RKO (cell line): ENCODE results near the gene AVPR2.
A peak's percentile ranks its signal among the peaks of the same experiment; 100 is the strongest.

Source experiments
- DNase-seq: peaks from one replicate; pipeline ENCODE4 v3.0.0-alpha.2; 2016; ENCODE audit warnings: low spot score

AVPR2 gene

DNA sequence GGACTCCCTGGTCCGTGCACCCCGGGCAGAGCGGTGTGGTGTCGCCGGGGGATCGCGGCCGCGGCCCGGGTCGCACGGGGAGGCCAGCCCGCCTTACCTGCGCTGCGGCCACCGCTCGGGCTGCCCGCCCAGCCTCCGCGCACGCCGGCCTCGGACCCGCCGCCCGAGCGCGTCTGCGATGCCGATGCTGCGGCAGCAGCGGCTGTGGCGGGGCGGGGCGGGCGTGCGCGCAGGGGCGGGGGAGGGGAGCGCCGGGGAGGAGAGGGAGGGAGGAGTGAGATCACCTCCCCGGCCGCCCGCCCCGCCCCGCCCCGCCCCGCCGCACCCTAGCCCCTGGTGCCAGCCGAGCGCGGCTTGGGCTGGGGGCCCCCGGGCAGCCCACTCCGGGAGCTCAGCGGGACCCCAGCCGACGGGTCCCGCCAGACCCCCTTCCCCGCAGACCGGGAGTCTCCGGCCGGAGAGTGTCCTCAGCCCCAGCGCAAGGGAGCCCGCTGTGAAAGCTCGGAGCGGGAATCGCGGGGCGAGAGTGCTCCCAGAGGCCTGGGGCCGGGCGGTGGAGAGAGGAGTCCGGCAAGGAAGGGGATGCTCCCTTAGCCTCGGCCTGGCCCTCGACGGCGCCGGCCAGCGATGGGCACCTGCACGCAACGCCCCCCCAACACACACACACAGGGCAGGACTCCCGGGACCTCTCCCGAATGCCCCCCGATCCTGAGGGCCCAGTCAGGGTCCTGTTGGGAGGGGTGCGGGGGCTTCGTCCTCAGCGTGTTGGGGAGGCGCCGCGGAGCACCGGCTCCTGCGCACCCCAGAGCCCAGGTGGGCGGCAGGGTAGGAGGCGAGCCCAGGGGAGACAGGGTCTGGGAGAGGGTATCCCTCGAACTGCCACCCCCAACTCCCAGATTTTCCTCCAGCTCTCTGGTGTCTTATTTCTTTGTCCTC is 18.2 kb upstream of the AVPR2 start, which contains the start of gene L1CAM:
Gene L1CAM, minus strand, starts transcription at position 206 of the 936 bp plus-strand sequence. CDS start 10,337 bp downstream, outside the sequence.
- no peak for DNase-seq

DNA sequence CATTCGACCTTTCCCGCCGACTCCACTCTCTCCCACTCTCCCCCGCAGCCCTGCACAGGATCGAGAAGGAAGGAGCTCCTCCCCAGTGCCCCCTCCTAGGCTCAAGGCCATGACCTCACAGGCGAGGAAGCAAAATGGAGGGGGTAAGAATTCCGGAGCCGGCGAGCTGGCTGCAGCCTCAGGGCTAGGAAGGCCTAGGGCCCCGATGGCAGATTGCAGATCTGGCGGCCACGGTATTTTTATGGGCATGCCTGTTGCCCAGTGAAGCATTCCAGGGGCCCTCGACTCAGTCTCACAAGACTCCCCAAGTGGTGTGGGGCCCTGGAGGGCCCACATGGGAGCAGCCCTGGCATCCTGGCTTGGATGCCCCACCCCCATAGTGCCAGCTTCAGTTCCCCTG is 17.6 kb upstream of the AVPR2 start:
- no peak for DNase-seq

DNA sequence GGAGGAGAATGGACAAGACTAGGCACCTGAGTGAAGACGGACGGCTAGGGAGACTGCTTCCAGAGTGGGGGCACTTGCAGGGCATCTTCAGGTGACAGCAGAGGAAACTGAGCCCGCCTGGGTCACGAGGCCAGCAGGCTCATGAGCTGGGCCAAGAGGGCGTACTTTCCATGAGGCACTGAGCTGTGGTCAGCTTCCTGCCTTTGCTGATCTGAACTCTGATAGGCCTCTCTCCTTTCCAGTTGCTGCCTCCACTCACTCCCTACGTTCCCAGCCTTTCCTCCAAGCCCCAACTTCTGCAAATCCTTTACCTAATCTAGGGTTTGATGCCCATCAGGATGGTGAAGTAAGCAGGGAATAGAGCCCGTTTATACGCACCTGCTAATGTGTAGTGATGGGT is 17.1 kb upstream of the AVPR2 start:
- no peak for DNase-seq

DNA sequence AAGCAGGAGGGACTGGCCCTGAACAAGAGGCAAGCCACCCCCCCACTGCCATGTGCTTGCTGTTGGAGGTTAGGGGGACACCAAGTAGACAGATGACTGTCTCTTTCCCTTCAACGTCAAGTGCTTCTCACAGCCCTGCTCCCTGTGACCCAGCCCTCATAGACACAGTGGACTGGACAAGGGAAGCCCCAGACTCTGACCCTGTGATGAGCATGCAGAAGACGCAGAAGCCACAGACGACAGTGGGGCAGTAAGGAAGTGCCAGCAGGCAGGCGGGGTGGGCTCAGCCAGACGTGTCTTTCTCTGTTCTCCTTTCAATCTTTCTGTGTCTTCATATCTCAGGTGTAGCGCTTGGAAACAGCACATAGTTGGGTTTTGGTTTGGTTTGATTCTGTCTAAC is 16.1 kb upstream of the AVPR2 start:
- no peak for DNase-seq

DNA sequence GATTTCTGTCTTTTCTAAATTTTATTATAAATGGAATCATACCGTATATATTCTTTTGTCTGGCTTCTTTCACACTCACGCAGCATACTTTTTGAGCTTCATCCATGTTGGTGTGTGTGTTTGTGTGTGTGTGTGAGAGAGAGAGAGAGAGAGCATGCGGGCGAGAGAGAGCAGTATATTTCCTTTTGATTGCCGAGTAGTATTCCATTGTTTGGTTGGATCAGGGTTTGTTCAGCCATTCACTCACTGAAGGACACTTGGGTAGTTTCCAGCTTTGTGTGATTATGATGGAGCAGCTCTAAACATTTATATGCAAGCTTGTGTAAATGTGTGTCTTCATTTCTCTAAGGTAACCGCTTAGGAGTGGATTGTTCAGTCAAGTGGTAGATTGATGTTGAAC is 15.3 kb upstream of the AVPR2 start:
- no peak for DNase-seq

DNA sequence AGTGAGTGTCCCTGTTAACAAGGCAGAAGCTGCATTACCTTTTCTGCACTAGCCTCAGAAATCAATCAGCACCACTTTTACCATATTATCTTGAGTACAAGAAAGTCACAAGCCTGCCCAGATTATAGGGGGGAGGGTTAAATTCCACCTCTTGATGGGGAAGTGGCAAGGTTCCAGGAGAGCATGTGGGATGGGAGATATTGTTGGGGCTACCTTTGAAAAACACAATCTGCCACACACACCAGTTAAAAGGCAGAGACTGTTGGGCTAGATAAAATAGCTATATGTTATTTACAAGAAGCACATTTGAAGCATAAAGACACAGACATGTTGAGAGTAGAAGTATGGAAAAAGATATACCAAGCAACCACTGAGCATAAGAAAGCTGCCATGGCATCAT is 6.6 kb upstream of the AVPR2 start:
- no peak for DNase-seq

DNA sequence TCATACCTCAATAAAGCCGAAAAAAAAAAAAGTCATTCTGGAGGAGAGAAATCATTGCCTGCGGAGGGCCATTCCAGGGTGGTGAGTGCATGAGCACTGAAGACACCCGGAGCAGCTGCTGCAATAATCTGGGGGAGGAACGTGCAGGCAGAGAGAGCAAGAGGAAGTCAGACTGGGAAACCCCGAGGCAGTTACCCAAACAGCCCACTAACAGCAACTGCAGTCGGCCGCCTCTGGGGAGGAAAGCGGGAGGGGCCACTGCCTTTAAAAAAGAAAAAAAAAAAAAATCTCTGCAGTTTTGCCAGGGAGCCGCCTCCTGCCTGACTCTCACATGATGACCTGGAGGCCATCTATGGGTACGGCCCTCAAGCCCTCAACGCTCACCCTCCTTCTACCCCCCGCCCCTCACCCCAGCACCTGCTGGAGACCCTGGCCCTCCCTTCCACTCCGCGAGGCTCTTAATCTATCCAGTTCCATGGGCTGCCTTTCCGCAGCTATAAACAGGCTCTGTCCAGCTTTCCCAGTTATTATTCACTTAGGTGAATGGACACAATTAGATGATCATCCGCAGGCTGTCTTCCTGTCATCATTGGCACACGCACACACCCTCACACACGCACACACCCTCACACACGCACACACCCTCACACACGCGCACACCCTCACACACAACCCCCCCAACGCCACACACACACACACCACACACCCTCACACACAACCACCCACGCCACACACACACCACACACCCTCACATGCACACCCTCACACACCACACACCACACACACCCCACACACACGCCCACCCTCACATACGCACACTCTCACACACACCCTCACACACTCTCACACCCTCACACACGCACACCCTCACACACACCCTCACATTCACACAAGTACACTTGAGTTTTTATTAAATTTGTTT is 3.4 kb upstream of the AVPR2 start:
- DNase-seq: peak; percentile 40

DNA sequence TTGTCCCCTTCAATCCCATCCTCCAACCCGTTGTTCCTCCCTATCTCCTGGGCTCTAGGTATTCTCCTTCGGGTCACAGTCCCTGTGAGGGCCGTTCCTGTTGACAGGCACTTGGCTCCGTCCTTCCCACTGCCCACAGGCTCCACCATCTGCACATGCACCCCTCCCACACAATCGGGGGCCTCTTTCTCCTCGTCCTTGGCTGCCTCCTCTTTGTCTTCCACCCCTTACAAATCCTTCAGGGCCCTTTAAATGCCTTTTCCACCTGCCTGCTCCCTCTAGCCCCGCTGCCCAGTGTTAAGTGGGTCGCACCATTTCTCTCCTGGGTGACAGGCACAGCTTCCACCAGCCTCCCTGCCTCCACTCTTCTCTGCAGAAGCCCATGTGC is 2.7 kb upstream of the AVPR2 start:
- no peak for DNase-seq

DNA sequence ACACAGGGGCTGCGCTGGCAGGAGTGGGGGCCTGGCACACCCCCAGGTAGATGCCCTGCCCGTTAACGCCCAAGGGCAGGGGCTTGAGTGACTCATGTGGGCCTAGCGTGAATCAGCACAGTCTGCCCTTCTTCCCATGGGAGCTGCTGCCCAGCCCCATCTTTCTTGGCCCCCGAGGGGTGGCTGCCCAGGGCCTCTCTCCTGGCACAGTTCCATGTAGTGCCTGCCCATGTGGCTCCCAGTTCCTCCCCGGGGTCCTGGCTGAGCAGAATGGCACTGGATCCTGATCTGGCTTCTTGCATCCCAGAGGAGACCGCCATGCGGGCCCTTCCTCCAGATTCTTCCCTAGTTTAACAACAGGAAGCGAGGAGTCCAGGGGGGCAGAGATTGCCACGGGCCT is 2.1 kb upstream of the AVPR2 start:
- no peak for DNase-seq

DNA sequence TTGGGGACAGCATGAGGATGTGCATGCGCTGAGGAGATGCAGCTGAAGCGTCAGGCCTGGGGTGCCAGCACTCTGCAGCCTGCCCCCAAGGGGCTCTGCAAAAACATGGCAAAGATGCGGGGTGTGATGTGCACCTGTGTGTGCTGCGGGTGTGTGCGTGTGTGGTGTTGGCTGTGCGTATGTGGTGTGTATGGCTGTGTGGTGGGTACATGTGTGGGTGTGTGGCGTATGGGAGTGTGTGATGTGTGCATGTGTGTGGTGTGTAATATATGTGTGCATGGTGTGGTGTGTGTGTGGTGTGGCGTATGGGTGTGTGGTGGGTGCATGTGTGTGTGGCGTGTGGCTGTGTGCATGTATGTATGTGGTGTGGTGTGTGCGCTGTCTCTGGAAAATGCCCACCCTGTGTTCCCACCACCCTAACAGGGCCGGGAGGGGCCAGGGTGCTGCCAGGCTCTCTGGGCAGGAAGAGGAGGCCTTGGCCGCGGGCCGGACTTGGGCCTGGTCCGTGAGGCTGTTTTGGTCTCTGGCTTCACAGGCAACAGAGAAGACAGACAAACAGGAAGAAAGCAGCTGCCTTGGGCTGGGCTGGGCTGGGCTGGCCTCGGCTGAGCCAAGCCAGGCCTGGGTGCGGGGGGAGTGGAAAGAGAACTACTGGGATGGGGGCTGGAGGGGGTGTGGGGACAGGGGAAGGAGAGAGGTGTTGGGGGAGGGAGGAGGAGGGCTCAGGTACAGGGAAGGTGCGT is 1.1 kb upstream of the AVPR2 start:
- DNase-seq: no peak

DNA sequence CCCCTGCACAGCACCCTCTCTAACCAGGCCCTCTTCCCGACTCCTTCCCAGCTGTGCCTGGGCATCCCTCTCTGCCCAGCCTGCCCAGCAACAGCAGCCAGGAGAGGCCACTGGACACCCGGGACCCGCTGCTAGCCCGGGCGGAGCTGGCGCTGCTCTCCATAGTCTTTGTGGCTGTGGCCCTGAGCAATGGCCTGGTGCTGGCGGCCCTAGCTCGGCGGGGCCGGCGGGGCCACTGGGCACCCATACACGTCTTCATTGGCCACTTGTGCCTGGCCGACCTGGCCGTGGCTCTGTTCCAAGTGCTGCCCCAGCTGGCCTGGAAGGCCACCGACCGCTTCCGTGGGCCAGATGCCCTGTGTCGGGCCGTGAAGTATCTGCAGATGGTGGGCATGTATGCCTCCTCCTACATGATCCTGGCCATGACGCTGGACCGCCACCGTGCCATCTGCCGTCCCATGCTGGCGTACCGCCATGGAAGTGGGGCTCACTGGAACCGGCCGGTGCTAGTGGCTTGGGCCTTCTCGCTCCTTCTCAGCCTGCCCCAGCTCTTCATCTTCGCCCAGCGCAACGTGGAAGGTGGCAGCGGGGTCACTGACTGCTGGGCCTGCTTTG is 1.1 kb downstream of the AVPR2 start:
- no peak for DNase-seq

DNA sequence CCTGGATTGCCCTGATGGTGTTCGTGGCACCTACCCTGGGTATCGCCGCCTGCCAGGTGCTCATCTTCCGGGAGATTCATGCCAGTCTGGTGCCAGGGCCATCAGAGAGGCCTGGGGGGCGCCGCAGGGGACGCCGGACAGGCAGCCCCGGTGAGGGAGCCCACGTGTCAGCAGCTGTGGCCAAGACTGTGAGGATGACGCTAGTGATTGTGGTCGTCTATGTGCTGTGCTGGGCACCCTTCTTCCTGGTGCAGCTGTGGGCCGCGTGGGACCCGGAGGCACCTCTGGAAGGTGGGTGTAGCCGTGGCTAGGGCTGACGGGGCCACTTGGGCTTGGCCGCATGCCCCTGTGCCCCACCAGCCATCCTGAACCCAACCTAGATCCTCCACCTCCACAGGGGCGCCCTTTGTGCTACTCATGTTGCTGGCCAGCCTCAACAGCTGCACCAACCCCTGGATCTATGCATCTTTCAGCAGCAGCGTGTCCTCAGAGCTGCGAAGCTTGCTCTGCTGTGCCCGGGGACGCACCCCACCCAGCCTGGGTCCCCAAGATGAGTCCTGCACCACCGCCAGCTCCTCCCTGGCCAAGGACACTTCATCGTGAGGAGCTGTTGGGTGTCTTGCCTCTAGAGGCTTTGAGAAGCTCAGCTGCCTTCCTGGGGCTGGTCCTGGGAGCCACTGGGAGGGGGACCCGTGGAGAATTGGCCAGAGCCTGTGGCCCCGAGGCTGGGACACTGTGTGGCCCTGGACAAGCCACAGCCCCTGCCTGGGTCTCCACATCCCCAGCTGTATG is 1.8 kb downstream of the AVPR2 start:
- no peak for DNase-seq

DNA sequence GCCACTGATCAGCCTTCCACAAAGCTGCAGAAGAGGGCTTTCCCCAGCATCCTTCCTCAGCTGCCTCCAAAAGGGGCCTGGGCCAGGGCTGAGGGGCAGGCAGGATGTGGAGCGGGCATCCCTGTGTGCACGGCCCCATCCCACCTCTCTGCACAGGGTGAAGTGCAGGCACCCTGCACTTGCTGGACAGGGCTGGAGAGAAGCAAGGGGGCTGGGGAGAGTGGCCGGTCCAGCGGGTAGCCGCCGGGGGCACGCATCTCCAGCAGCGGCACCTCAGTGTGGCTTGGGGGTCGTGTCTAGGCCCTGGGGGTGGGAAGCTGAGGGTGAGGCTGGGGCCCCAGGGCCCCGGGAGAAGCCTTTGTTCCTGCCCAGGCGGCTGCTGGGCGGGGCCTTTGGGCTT is 3.0 kb downstream of the AVPR2 start:
- DNase-seq: no peak

DNA sequence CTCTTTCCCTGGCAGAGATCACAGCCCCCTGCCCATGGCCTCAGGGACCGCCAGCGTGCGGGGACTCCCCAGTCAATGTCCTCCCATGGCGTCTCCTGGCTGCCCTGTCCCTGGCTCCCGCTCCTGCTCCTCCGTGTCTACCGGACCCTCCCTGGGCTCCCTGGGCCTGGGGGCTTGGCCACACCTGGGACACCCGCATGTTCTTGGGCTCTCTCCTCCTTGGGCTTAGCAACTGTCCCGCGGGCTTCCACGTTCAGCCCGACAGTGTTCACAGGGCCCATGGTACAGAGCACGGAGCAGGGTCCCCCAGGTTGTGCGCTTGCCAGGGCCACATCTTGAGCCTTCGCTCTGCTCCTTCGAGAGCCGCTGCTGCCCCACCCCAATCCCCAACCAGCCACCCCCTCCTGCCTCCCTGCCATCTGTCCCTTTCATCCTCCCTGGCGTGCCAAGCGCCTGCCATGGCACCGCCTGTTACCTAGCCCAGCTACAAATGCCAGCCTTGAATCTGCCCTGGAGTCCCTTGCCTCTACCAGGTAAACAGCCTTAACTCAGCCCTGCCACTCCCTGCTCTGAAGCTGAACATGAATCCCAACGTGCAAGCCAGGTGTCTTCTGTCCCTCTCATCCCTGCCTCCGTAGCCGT is 3.9 kb downstream of the AVPR2 start:
- DNase-seq: no peak

DNA sequence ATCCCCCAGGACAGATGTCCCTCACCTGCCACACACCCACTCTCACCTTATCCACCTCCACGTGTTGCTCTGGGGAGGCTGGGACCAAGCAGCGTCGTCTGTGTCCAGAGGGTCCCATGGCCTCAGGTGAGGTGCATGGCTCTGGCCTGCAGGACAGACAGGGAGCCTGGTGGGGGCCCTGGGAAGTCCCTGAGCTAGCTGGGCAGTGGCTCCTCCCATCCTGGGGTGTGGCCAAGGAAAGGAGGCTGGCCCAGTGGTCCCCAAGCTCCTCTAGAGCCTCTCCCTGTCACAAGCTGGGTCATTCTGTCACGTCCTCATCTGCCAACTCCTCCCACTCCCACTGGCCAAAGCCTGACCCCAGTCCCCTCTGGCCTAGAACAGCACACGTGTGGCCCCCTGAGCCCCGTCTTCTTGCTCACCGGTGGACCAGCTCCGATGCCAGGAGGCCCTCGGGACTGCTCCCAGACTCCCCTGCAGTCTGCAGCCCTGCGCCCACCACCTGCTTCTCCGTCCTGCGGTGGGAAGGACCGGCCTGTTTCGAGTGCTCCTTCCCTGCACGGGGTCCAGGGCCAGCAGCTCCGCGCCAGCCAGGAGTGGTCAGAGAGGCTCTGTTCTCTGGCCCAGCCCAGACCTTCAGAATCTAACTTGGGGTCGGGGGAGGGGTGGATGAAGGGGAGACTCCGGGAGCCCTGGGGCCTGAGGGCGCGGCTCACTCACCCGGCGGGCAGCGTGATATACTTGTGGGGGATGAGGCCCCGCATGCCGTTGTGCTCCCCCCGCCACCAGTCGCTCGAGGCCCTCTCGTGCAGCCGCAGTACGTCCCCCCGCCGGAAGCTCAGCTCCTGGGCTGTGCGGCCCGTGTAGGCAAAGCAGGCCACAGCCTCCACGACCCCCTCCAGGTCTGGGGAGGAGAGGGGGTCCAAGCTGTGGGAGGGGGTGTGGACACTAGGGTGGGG is 4.8 kb downstream of the AVPR2 start:
- DNase-seq: no peak

DNA sequence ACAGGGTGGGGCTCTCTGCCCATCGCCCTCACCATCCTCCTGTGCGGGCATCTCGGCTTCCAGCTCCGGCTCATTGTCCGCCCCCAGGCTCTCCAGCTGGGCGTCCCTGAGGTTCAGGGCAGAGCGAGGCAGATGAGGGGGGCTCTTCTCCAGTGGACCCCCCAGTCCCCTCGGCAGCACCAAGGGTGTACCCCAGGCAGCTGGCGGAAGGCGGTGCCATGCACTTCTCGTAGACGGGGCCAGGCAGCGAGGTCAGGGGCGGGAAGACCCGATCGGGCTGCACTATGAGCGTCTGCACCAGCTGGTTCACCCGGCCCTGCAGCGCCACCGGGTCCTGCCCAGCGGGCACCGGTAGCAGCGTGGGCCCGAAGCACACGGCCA is 5.5 kb downstream of the AVPR2 start:
- DNase-seq: no peak

DNA sequence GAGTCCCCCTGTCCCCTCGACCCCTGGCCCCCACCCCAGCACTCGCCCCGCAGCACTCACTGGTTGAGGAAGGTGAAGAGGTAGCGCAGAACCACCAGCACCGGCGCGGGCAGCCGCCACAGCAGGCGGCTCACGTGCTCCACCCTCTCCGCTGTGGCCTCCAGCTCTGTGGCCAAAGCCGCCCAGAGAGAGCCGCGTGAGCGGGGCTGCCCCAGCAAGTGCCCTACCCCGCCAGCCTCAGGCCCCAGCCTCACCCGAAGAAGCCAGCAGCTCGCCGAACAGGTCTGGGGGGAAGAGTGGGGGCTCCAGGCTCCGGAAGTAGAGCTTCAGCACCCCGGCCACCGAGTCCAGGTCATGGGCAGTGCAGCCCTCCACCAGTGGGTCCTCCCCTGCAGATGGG is 6.0 kb downstream of the AVPR2 start:
- DNase-seq: no peak

DNA sequence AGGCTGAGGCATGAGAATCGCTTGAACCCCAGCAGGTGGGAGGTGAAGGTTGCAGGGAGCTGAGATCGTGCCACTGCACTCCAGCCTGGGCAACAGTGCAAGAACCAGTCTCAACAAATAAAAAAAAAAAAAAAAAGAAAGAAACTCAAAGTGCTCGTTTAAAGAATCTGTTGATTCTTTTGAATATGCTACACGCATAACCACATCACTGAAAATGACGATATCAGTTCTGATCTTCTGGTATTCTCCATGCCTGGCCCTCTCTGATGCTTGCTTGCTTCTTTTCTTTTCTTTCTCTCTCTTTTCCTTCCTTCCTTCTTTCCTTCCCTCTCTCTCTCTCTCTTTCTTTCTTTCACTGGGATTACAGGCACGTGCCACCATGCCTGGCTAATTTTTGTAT is 7.3 kb downstream of the AVPR2 start:
- no peak for DNase-seq

DNA sequence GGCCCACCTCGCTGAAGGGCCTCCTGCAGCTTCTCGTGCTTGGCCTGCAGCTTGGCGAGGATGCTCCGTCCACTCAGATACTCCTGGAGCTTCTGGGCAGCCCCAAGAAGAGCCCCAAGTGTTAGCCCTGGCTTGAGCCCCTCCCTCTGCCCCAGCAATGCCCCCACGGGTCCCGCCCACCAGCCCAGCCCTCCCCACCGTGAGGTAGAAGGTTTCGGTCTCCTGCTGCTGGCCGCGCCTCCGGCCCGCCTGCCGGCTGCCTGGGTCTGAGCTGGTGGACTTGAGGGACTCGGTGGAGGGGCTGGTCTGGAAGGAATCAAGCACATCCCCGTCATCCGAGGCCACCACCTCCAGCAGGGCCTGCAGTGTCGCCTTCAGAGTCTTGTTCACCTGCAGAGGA is 8.7 kb downstream of the AVPR2 start:
- DNase-seq: no peak
